Right atrium auricular region (tissue), 2 donors: ENCODE data around the gene PROB1. TPM values are rescaled to one million over a fixed set of nuclear protein-coding genes. Genes with fewer than 3 reads are reported as not detected.

Experiments
- DNase-seq: peaks from one replicate; pipeline ENCODE4 v3.0.0-alpha.2; 2019; ENCODE audit warnings: low spot score
- H3K27ac ChIP-seq, 2 donors: fragments of 200-600 bp; sonication (generic); 1 replicate in 1 of 2; 2 replicates in 1 of 2; pipeline ENCODE4 v1.5.1; 2016 to 2019
- H3K27me3 ChIP-seq, 2 donors: fragments of 200-600 bp; sonication (generic); one replicate each; pipeline versions ENCODE4 v1.5.1 to v1.6.0; 2017 to 2019
- H3K36me3 ChIP-seq: fragments of 200-600 bp; sonication (generic); one replicate; pipeline ENCODE4 v1.5.1; 2016
- H3K4me1 ChIP-seq, 2 donors: fragments of 200-600 bp; sonication (generic); one replicate each; pipeline versions ENCODE4 v1.5.1 to v1.6.0; 2017 to 2019
- H3K4me3 ChIP-seq, 2 donors: fragments of 200-600 bp; sonication (generic); 1 replicate in 1 of 2; 2 replicates in 1 of 2; pipeline ENCODE4 v1.5.1; 2017 to 2019; ENCODE audit warnings: mild to moderate bottlenecking in 1 of 2, moderate library complexity in 1 of 2
- H3K9me3 ChIP-seq, 2 donors: fragments of 200-600 bp; sonication (generic); one replicate each; pipeline ENCODE4 v1.5.1; 2019
- CTCF ChIP-seq, 2 donors: fragments of 200-600 bp; sonication (generic); IDR thresholded peaks; one replicate each; pipeline ENCODE4 v1.5.1; 2019; ENCODE audit warnings: antibody characterized with exemption in 2 of 2
- total RNA-seq, 2 donors: library from RNA; depleted of rRNA; stranded (reverse); fragments of >200 nt; gene quantifications; one replicate each; pipeline ENCODE4 v1.1.0, GENCODE V29; 2016

Gene PROB1
- total RNA-seq, 2 donors from 2014 or later: 15.8 to 28.6 TPM

DNA sequence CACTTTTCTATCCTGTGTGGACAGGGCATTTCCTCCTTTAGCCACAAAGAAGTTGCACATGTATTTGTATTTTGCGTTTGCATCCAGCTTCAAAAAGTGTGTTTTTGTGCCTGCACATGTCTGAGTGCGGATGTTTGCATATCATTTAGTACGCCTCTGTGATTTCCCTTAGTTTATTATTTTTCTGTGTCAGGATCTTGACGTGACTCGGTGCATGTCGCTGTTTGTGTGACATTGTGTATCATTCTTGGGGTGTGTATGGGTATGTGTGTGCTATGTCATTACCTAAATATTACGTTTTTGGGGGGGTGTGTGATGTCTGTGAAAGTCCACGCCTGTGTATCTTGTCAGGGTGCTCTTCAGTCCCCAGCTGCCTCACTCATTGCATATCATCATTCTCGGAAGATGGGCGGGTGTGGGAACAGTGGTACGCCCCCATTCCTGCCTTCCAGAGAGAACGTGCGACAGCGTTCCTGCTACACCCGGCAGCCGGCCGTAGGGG lies 53.7 kb downstream of the PROB1 start:
- Histone ChIP-seq H3K9me3 (no peaks in the 10 kb centered on the region), H3K27ac (peak overlapping the region; percentile 94 to 98), H3K36me3 (no peaks in the 10 kb centered on the region), H3K4me3 (peak overlapping the region; percentile 84 to 88), H3K4me1 (peaks cover 0 to 36% of the 10 kb centered on the region in 2 donors), H3K27me3 (no peaks in the 10 kb centered on the region)
- DNase-seq: no peak
- no peak for TF ChIP-seq CTCF (IDR thresholded peaks at IDR 0.05)

Other genes starting within 250 kb of the PROB1 start
- gene SIL1, start 196.7 kb downstream of the PROB1 start, total RNA-seq: 10 to 100 TPM; 32.7 to 41.3 TPM
- 100 to 1,000 TPM; 131 to 159 TPM for gene MATR3, start 101.4 kb downstream of the PROB1 start, total RNA-seq
- gene PAIP2, start 53.2 kb downstream of the PROB1 start, total RNA-seq: 100 to 1,000 TPM in 1 of 2 donors, 10 to 100 TPM in 1; 97.6 to 156 TPM
- not detected for gene SLC23A1, start 11.8 kb downstream of the PROB1 start, total RNA-seq
- gene MZB1, start 5.2 kb downstream of the PROB1 start, total RNA-seq: 1 to 10 TPM in 1 of 2 donors, under 1 TPM in 1; 0.70 to 1.3 TPM
- 10 to 100 TPM in 1 of 2 donors, 1 to 10 TPM in 1; 9.5 to 29.7 TPM for gene SPATA24, start 9.0 kb upstream of the PROB1 start, total RNA-seq
- 1 to 10 TPM; 5.9 to 8.5 TPM for gene DNAJC18, start 44.4 kb upstream of the PROB1 start, total RNA-seq
- 10 to 100 TPM; 30.1 to 35.4 TPM for gene ECSCR, start 67.6 kb upstream of the PROB1 start, total RNA-seq
- gene SMIM33, start 75.9 kb upstream of the PROB1 start, total RNA-seq: not detected
- gene STING1, start 87.7 kb upstream of the PROB1 start, total RNA-seq: 100 to 1,000 TPM in 1 of 2 donors, 10 to 100 TPM in 1; 80.0 to 123 TPM
- 10 to 100 TPM; 54.3 to 73.6 TPM for gene UBE2D2, start 166.2 kb upstream of the PROB1 start, total RNA-seq